H1 (cell line): ENCODE measurements around the gene OLIG2. TPM values are rescaled to one million over a fixed set of nuclear protein-coding genes. Genes with fewer than 3 reads are reported as not detected.

ENCODE experiments used
- CTCF ChIA-PET: fragments of 300-600 bp; sonication (Branson Sonifier 250); formaldehyde crosslinking; loops from one replicate; lab custom pipeline; 2021; ENCODE audit not compliant: partially characterized antibody; lab: Charles Lee
- POLR2A ChIA-PET: fragments of 300-600 bp; sonication (Branson Sonifier 250); formaldehyde crosslinking; loops from one replicate; lab custom pipeline; 2021; ENCODE audit warnings: inconsistent platforms; ENCODE audit not compliant: partially characterized antibody; lab: Charles Lee
- DNase-seq, 2 experiments: peaks; one replicate each; pipeline versions ENCODE4 v3.0.0 to v3.0.0-alpha.2; 2010 to 2022; ENCODE audit warnings: low spot score in 2 of 2, low read depth in 1 of 2, mixed read lengths in 1 of 2
- FAIRE-seq: peaks from 2 replicates; lab custom pipeline; 2011; peaks lifted over from hg19 to GRCh38; lab: Jason Lieb, UNC
- H2AFZ ChIP-seq: 2 replicates; pipeline ENCODE4 v1.8.1; 2012; ENCODE audit warnings: low read length, inconsistent platforms
- H2AK5ac ChIP-seq: 2 replicates; pipeline ENCODE4 v1.6.1; 2013; ENCODE audit warnings: low read depth, low read length
- H2BK120ac ChIP-seq: replicated peaks from 2 replicates; pipeline ENCODE3; 2013; ENCODE audit warnings: low read depth, low read length, inconsistent platforms
- H2BK12ac ChIP-seq: 2 replicates; pipeline ENCODE4 v1.6.1; 2013; ENCODE audit warnings: low read depth, low read length
- H2BK15ac ChIP-seq: 2 replicates; pipeline ENCODE4 v1.6.1; 2013; ENCODE audit warnings: low read length
- H2BK20ac ChIP-seq: 2 replicates; pipeline ENCODE4 v1.6.1; 2013; ENCODE audit warnings: low read length
- H2BK5ac ChIP-seq: 2 replicates; pipeline ENCODE4 v1.6.1; 2013; ENCODE audit warnings: low read depth, low read length
- H3K14ac ChIP-seq: 2 replicates; pipeline ENCODE4 v1.6.1; 2013; ENCODE audit warnings: inconsistent platforms; ENCODE audit not compliant: insufficient read length
- H3K18ac ChIP-seq: 2 replicates; pipeline ENCODE4 v1.6.1; 2013; ENCODE audit warnings: low read length; ENCODE audit errors: extremely low read depth
- H3K23ac ChIP-seq: 2 replicates; pipeline ENCODE4 v1.6.1; 2013; ENCODE audit warnings: inconsistent platforms; ENCODE audit not compliant: insufficient read length
- H3K23me2 ChIP-seq: 2 replicates; pipeline ENCODE4 v1.6.1; 2013; ENCODE audit warnings: low read depth, low read length
- H3K27ac ChIP-seq: 2 replicates; pipeline ENCODE4 v1.6.1; 2011; ENCODE audit warnings: low read depth, low read length, inconsistent platforms
- H3K27me3 ChIP-seq, 4 experiments: replicated peaks in 1 of 4; 1 replicate in 1 of 4; 2 replicates in 3 of 4; pipeline versions ENCODE4 v1.6.1 to v1.8.1; 2011 to 2013; ENCODE audit warnings: low read length in 3 of 4, mild to moderate bottlenecking in 3 of 4, inconsistent platforms in 2 of 4, mixed read lengths in 2 of 4, moderate library complexity in 1 of 4; ENCODE audit not compliant: control insufficient read depth in 3 of 4, insufficient read depth in 3 of 4; ENCODE audit errors: extremely low read depth in 1 of 4
- H3K36me3 ChIP-seq, 4 experiments: 2 replicates each; pipeline versions ENCODE4 v1.6.1 to v1.8.1; 2011 to 2013; ENCODE audit warnings: mild to moderate bottlenecking in 4 of 4, low read length in 3 of 4, moderate library complexity in 2 of 4, control low read depth in 1 of 4, inconsistent platforms in 1 of 4; ENCODE audit not compliant: insufficient read depth in 4 of 4, control insufficient read depth in 2 of 4
- H3K4ac ChIP-seq: replicated peaks from 2 replicates; pipeline ENCODE3; 2013; ENCODE audit warnings: low read length, low read depth, mixed read lengths, inconsistent platforms; ENCODE audit not compliant: insufficient read length
- H3K4me1 ChIP-seq, 4 experiments: replicated peaks in 1 of 4; 1 replicate in 1 of 4; 2 replicates in 3 of 4; pipeline versions ENCODE4 v1.6.1 to v1.8.1; 2011 to 2013; ENCODE audit warnings: low read length in 3 of 4, inconsistent platforms in 2 of 4, mixed read lengths in 1 of 4; ENCODE audit not compliant: insufficient read depth in 4 of 4, control insufficient read depth in 3 of 4
- H3K4me2 ChIP-seq, 2 experiments: 2 replicates each; pipeline versions ENCODE4 v1.6.1 to v1.8.1; 2011 to 2013; ENCODE audit warnings: low read depth in 2 of 2, low read length in 2 of 2, control low read depth in 1 of 2, inconsistent platforms in 1 of 2, mild to moderate bottlenecking in 1 of 2; ENCODE audit not compliant: insufficient read depth in 1 of 2
- H3K4me3 ChIP-seq, 4 experiments: fragments of 200-600, 300-600 bp in 1 of 4; sonication (generic), shearing (Covaris generic), sonication (Bioruptor Twin) in 1 of 4; 2 replicates each; pipeline versions ENCODE4 v1.5.1 to v1.8.1; 2011 to 2016; ENCODE audit warnings: low read length in 4 of 4, low read depth in 3 of 4, control low read depth in 2 of 4, inconsistent platforms in 2 of 4, mild to moderate bottlenecking in 2 of 4, mixed read lengths in 1 of 4, moderate library complexity in 1 of 4; ENCODE audit not compliant: insufficient read depth in 2 of 4; ENCODE audit errors: extremely low read depth in 1 of 4
- H3K56ac ChIP-seq: replicated peaks from 2 replicates; pipeline ENCODE3; 2013; ENCODE audit warnings: low read depth, mild to moderate bottlenecking, mixed read lengths, low read length, inconsistent platforms; ENCODE audit not compliant: insufficient read length
- H3K79me1 ChIP-seq: 2 replicates; pipeline ENCODE4 v1.6.1; 2013; ENCODE audit warnings: low read depth, low read length, control low read depth
- H3K79me2 ChIP-seq, 2 experiments: 2 replicates each; pipeline versions ENCODE4 v1.6.1 to v1.8.1; 2012 to 2013; ENCODE audit warnings: low read length in 2 of 2, mild to moderate bottlenecking in 2 of 2, inconsistent platforms in 1 of 2; ENCODE audit not compliant: insufficient read depth in 2 of 2, control insufficient read depth in 1 of 2
- H3K9ac ChIP-seq, 4 experiments: replicated peaks in 1 of 4; 1 replicate in 1 of 4; 2 replicates in 3 of 4; pipeline versions ENCODE4 v1.6.1 to v1.8.1; 2011 to 2013; ENCODE audit warnings: low read depth in 3 of 4, low read length in 3 of 4, control low read depth in 2 of 4, mild to moderate bottlenecking in 2 of 4, moderate library complexity in 2 of 4, inconsistent platforms in 1 of 4; ENCODE audit errors: extremely low read depth in 1 of 4
- H3K9me3 ChIP-seq, 2 experiments: 2 replicates each; pipeline versions ENCODE4 v1.6.1 to v1.8.1; 2012 to 2013; ENCODE audit warnings: mild to moderate bottlenecking in 2 of 2, moderate library complexity in 2 of 2, control low read depth in 1 of 2, inconsistent platforms in 1 of 2, low read depth in 1 of 2, low read length in 1 of 2, mixed read lengths in 1 of 2; ENCODE audit not compliant: insufficient read depth in 2 of 2
- H4K20me1 ChIP-seq, 2 experiments: replicated peaks in 1 of 2; 2 replicates each; pipeline versions ENCODE3 to v1.8.1; 2011 to 2013; ENCODE audit warnings: inconsistent platforms in 2 of 2, low read length in 2 of 2, mild to moderate bottlenecking in 1 of 2; ENCODE audit not compliant: insufficient read depth in 2 of 2, control insufficient read depth in 1 of 2
- H4K5ac ChIP-seq: 2 replicates; pipeline ENCODE4 v1.6.1; 2013; ENCODE audit warnings: low read length, low read depth, mixed read lengths, inconsistent platforms; ENCODE audit not compliant: insufficient read length
- H4K8ac ChIP-seq: 2 replicates; pipeline ENCODE4 v1.8.0; 2013; ENCODE audit warnings: mild to moderate bottlenecking, moderate library complexity, low read length, inconsistent platforms; ENCODE audit not compliant: insufficient read depth; ENCODE audit errors: extremely low read depth
- H4K91ac ChIP-seq: replicated peaks from 2 replicates; pipeline ENCODE3; 2013; ENCODE audit warnings: low read length, mixed read lengths, inconsistent platforms; ENCODE audit not compliant: insufficient read length
- ASH2L ChIP-seq: fragments of 200-600, 300-600 bp; sonication (generic); IDR thresholded peaks from one replicate; pipeline ENCODE4 v1.7.1; 2017; ENCODE audit warnings: low read length
- CBX5 ChIP-seq: fragments of 300-800, 300-1000 bp; sonication (generic); IDR thresholded peaks from 2 replicates; pipeline ENCODE4 v1.7.1; 2016; ENCODE audit warnings: antibody characterized with exemption, low read length, low read depth
- CTBP2 ChIP-seq: IDR thresholded peaks from 2 replicates; pipeline ENCODE4 v1.7.0; 2011; ENCODE audit warnings: borderline replicate concordance, mild to moderate bottlenecking, moderate library complexity, mixed read lengths, low read length; ENCODE audit not compliant: insufficient read depth, insufficient read length
- EP300 ChIP-seq, 2 experiments: IDR thresholded peaks; 1 replicate in 1 of 2; 2 replicates in 1 of 2; pipeline ENCODE4 v1.6.1; 2011 to 2012; ENCODE audit warnings: low read depth in 2 of 2, low read length in 2 of 2, mild to moderate bottlenecking in 2 of 2, borderline replicate concordance in 1 of 2, inconsistent platforms in 1 of 2, moderate library complexity in 1 of 2
- FOSL1 ChIP-seq: IDR thresholded peaks from 2 replicates; pipeline ENCODE4 v1.6.1; 2011; ENCODE audit warnings: mild to moderate bottlenecking, low read depth, low read length, moderate library complexity; ENCODE audit not compliant: insufficient read depth
- KDM5A ChIP-seq: fragments of 200-600 bp; IDR thresholded peaks from 2 replicates; pipeline ENCODE4 v1.7.1; 2012; ENCODE audit warnings: mild to moderate bottlenecking, low read length, inconsistent platforms, mixed read lengths
- PHF8 ChIP-seq: fragments of 200-600 bp; sonication (generic); conservative IDR thresholded peaks from 2 replicates; pipeline ENCODE4 v1.7.1; 2012; ENCODE audit warnings: low read depth, mild to moderate bottlenecking, inconsistent platforms, low read length, moderate library complexity
- POLR2A ChIP-seq, 2 experiments: IDR thresholded peaks; 1 replicate in 1 of 2; 2 replicates in 1 of 2; pipeline ENCODE4 v1.6.1; 2011; ENCODE audit warnings: low read depth in 2 of 2, low read length in 2 of 2, mild to moderate bottlenecking in 2 of 2; ENCODE audit errors: control extremely low read depth in 1 of 2
- SAP30 ChIP-seq: fragments of 300-600 bp; sonication (generic); IDR thresholded peaks from 2 replicates; pipeline ENCODE4 v1.7.1; 2012; ENCODE audit warnings: low read length, moderate library complexity, mild to moderate bottlenecking, inconsistent platforms; ENCODE audit not compliant: insufficient read depth, insufficient replicate concordance
- YY1 ChIP-seq: IDR thresholded peaks from 2 replicates; pipeline ENCODE4 v1.6.1; 2011; ENCODE audit warnings: low read depth, mild to moderate bottlenecking, low read length
- WGBS, 2 experiments: shearing (Covaris generic) in 1 of 2; methylation state at CpG; one replicate each; pipeline versions ENCODE4 v1.1.6 to v1.1.7; 2013 to 2015; ENCODE audit warnings: low lambda C conversion rate in 2 of 2, mixed read lengths in 2 of 2, inconsistent platforms in 1 of 2, low coverage in 1 of 2, missing lambda C conversion rate in 1 of 2; ENCODE audit not compliant: insufficient replicate concordance in 2 of 2, insufficient coverage in 1 of 2, insufficient read length in 1 of 2; ENCODE audit errors: extremely low coverage in 1 of 2, missing lambda C conversion rate in 1 of 2; 5-methylcytosine and 5-hydroxymethylcytosine counted together
- polyA plus RNA-seq, 7 experiments: library from polyadenylated mRNA; depleted of rRNA in 3 of 7; stranded (reverse) in 5 of 7; unstranded in 2 of 7; fragments of >200 nt in 5 of 7; fragments of 200-250 nt in 2 of 7; gene quantifications; 1 replicate in 5 of 7; 2 replicates in 1 of 7; 4 replicates in 1 of 7; pipeline versions ENCODE4 v1.2.1 to v1.2.3, GENCODE V29; 2011 to 2013; ENCODE audit warnings: missing spikeins in 2 of 7, mixed read lengths in 2 of 7
- total RNA-seq: library from RNA; stranded (reverse); fragmentation: NEBNext Ultra II Directional; extraction: Animal tissue kit (Norgen Biotek cat#: 25700); gene quantifications from 2 replicates; pipeline ENCODE4 v1.2.1, GENCODE V29; 2021
- TF ChIP-seq, protein P1 (sequence below), 3 experiments: IDR thresholded peaks; 1 replicate in 2 of 3; 2 replicates in 1 of 3; pipeline versions ENCODE4 v1.5.1 to v1.6.1; 2011; ENCODE audit warnings: low read length in 3 of 3, mild to moderate bottlenecking in 3 of 3, inconsistent platforms in 2 of 3, low read depth in 1 of 3, moderate library complexity in 1 of 3; ENCODE audit not compliant: insufficient read depth in 1 of 3; ENCODE audit errors: control extremely low read depth in 1 of 3

OLIG2 gene
- total and polyA plus RNA-seq, 2 of the 8 experiments (the other 6 are each of a cell fraction or from before 2014, with no cell fraction given): 0.79 TPM; not detected in 1

DNA sequence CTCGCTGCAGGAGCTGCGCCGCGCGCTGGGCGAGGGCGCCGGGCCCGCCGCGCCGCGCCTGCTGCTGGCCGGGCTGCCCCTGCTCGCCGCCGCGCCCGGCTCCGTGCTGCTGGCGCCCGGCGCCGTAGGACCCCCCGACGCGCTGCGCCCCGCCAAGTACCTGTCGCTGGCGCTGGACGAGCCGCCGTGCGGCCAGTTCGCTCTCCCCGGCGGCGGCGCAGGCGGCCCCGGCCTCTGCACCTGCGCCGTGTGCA lies 44.9 kb downstream of the OLIG2 start:
- FAIRE-seq (no peak), DNase-seq (no peak)
- POLR2A ChIA-PET: interaction anchor here (0.5 to 1.3 kb wide), 5 partner anchors 13 to 387 kb away, joined by 3 to 4 read pairs (median 3); partner anchors contain the start of gene IFNGR2
- H2AK5ac ChIP-seq: no peak overlapping the region
- peak overlapping the region; percentile 72; the same call in 1 of the 2 replicates for H2BK15ac ChIP-seq
- H4K5ac ChIP-seq: no peak overlapping the region
- no peak overlapping the region for H3K18ac ChIP-seq
- peaks cover 13% of the 10 kb centered on the region; the same call in 1 of the 2 replicates for H3K23me2 ChIP-seq
- H3K27ac ChIP-seq: no peak overlapping the region
- H3K79me1 ChIP-seq: no peaks in the 10 kb centered on the region
- no peak overlapping the region for H3K9ac ChIP-seq
- no peaks in the 10 kb centered on the region; a peak in 1 of 8 replicates for H3K36me3 ChIP-seq
- CTCF ChIA-PET: interaction anchor here (0.6 to 1.4 kb wide), 4 partner anchors 11 to 217 kb away, joined by 3 read pairs; no protein-coding TSS in a partner anchor
- no peak overlapping the region for H2AFZ ChIP-seq
- peaks cover 7 to 36% (median 19%) of the 10 kb centered on the region in 4 experiments for H3K4me1 ChIP-seq
- peak overlapping the region; percentile 31 to 60 (median 34) for H3K4me3 ChIP-seq
- H4K8ac ChIP-seq: peak overlapping the region; percentile 17; the same call in 1 of the 2 replicates
- H4K91ac ChIP-seq: no peak overlapping the region
- no peak overlapping the region for H2BK120ac ChIP-seq
- no peak overlapping the region for H2BK5ac ChIP-seq
- peak overlapping the region; percentile 80 to 88 for H3K4me2 ChIP-seq
- H3K79me2 ChIP-seq: no peaks in the 10 kb centered on the region
- H4K20me1 ChIP-seq: peaks cover 0 to 6% of the 10 kb centered on the region in 2 experiments
- peaks cover 55 to 93% (median 92%) of the 10 kb centered on the region in 4 experiments for H3K27me3 ChIP-seq
- no peak overlapping the region for H3K14ac ChIP-seq
- H3K56ac ChIP-seq: no peak overlapping the region
- no peak overlapping the region for H2BK12ac ChIP-seq
- WGBS, 2 experiments: 2% methylated on average over 39 of the region's 44 CpGs; no CpG with 5 or more reads in 1 of the 2 experiments
- no peak overlapping the region for H3K4ac ChIP-seq
- H3K9me3 ChIP-seq: 0 out of 4 replicates have a peak, but pooled peaks cover 0 to 3% of the 10 kb centered on the region in 2 experiments
- no peak overlapping the region for H3K23ac ChIP-seq
- no peak overlapping the region for H2BK20ac ChIP-seq
- TF ChIP-seq POLR2A (IDR thresholded peaks at IDR 0.05; ENCODE audit: control extremely low read depth in 1 of 2, low read depth in 2 of 2, low read length in 2 of 2) (no peak), YY1 (no peak), KDM5A (no peak), ASH2L (no peak), EP300 (IDR thresholded peaks at IDR 0.05; ENCODE audit: borderline replicate concordance in 1 of 2, low read depth in 2 of 2, low read length in 2 of 2) (no peak), SAP30 (no peak), CTBP2 (no peak), CBX5 (no peak), FOSL1 (no peak), PHF8 (no peak)
- TF ChIP-seq, protein P1, sequence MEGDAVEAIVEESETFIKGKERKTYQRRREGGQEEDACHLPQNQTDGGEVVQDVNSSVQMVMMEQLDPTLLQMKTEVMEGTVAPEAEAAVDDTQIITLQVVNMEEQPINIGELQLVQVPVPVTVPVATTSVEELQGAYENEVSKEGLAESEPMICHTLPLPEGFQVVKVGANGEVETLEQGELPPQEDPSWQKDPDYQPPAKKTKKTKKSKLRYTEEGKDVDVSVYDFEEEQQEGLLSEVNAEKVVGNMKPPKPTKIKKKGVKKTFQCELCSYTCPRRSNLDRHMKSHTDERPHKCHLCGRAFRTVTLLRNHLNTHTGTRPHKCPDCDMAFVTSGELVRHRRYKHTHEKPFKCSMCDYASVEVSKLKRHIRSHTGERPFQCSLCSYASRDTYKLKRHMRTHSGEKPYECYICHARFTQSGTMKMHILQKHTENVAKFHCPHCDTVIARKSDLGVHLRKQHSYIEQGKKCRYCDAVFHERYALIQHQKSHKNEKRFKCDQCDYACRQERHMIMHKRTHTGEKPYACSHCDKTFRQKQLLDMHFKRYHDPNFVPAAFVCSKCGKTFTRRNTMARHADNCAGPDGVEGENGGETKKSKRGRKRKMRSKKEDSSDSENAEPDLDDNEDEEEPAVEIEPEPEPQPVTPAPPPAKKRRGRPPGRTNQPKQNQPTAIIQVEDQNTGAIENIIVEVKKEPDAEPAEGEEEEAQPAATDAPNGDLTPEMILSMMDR (IDR thresholded peaks at IDR 0.05; ENCODE audit: control extremely low read depth in 1 of 3, insufficient read depth in 1 of 3, low read depth in 1 of 3, low read length in 3 of 3): no peak
